Activated naive CD4-positive, alpha-beta T cell treated with anti-CD3 and anti-CD28 coated beads, Interleukin-2, amount 50 U/mL, for 24 hours (primary cell): ENCODE data around the gene MAP3K8.

ENCODE experiments used
- H3K27ac Mint-ChIP-seq: one replicate; pipeline ENCODE4 v1.8.0; 2021; ENCODE audit warnings: mild to moderate bottlenecking, mixed read lengths
- H3K27me3 Mint-ChIP-seq: one replicate; pipeline ENCODE4 v1.8.0; 2021; ENCODE audit warnings: mixed read lengths
- H3K36me3 Mint-ChIP-seq: one replicate; pipeline ENCODE4 v1.8.0; 2021; ENCODE audit warnings: mixed read lengths
- H3K4me1 Mint-ChIP-seq: one replicate; pipeline ENCODE4 v1.8.0; 2021; ENCODE audit warnings: mixed read lengths
- H3K4me3 Mint-ChIP-seq: one replicate; pipeline ENCODE4 v1.8.0; 2021; ENCODE audit warnings: mild to moderate bottlenecking, mixed read lengths
- H3K9me3 Mint-ChIP-seq: one replicate; pipeline ENCODE4 v1.8.0; 2021; ENCODE audit warnings: mixed read lengths

Gene MAP3K8

GRCh38 chr10:30510184-30510931 is 76.4 kb downstream of the MAP3K8 start:
- Mint-ChIP-seq H3K27ac (no peak overlapping the region), H3K36me3 (no peaks in the 10 kb centered on the region), H3K9me3 (no peaks in the 10 kb centered on the region), H3K4me1 (peaks cover 11% of the 10 kb centered on the region), H3K4me3 (no peak overlapping the region), H3K27me3 (no peaks in the 10 kb centered on the region)

- no peak overlapping the region for H3K27ac Mint-ChIP-seq
- H3K4me1 Mint-ChIP-seq, result peaks cover 7% of the 10 kb centered on the region
- no peaks in the 10 kb centered on the region for H3K9me3 Mint-ChIP-seq
- no peaks in the 10 kb centered on the region for H3K36me3 Mint-ChIP-seq
- H3K4me3 Mint-ChIP-seq, result no peak overlapping the region
- H3K27me3 Mint-ChIP-seq, result no peaks in the 10 kb centered on the region
Observed at GRCh38 chr10:30510932-30511700, 77.1 kb downstream of the MAP3K8 start.
